GM12872 (cell line): ENCODE results near the gene GRM4.

ENCODE experiments used
- TF ChIP-seq, protein P1 (sequence below): IDR thresholded peaks from 3 replicates; pipeline ENCODE4 v1.5.1; 2011; ENCODE audit warnings: low read depth, mild to moderate bottlenecking, low read length, moderate library complexity; ENCODE audit not compliant: insufficient read depth

GRM4 gene

DNA sequence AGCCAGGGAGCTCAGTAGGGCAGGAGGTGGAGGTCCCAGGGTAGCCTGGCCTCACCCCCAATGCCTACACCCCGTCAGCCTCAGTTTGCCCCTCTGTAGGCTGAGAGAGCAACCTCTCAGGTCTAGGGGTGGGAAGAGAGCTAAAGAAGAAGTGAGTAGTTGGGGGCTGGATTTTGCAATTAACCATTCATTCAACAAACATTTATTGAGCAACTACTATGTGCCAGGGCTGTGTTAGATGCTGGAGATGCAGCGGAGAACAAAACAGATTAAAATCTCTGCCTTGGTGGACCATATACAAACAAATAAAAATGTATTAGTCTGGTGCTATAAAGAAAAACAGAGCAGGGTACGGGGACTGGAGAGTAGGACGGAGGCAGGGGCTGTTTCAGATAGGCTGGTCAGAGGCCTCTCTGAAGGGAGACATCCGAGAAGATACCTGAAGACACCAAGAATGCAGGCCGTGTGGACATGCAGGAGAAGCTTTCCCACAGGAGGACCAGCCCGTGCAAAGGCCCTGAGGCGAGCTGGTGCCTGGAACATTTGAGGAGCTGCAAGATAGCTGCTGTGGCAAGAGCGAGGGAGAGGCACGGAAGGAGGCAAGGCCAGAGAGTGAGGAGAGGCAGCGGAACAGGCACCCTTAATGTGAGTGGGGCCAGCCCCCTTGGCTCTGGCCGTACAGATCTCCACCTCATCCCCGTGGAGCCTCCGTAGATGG lies 60.3 kb downstream of the GRM4 start:
- TF ChIP-seq, protein P1, sequence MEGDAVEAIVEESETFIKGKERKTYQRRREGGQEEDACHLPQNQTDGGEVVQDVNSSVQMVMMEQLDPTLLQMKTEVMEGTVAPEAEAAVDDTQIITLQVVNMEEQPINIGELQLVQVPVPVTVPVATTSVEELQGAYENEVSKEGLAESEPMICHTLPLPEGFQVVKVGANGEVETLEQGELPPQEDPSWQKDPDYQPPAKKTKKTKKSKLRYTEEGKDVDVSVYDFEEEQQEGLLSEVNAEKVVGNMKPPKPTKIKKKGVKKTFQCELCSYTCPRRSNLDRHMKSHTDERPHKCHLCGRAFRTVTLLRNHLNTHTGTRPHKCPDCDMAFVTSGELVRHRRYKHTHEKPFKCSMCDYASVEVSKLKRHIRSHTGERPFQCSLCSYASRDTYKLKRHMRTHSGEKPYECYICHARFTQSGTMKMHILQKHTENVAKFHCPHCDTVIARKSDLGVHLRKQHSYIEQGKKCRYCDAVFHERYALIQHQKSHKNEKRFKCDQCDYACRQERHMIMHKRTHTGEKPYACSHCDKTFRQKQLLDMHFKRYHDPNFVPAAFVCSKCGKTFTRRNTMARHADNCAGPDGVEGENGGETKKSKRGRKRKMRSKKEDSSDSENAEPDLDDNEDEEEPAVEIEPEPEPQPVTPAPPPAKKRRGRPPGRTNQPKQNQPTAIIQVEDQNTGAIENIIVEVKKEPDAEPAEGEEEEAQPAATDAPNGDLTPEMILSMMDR: no peak

DNA sequence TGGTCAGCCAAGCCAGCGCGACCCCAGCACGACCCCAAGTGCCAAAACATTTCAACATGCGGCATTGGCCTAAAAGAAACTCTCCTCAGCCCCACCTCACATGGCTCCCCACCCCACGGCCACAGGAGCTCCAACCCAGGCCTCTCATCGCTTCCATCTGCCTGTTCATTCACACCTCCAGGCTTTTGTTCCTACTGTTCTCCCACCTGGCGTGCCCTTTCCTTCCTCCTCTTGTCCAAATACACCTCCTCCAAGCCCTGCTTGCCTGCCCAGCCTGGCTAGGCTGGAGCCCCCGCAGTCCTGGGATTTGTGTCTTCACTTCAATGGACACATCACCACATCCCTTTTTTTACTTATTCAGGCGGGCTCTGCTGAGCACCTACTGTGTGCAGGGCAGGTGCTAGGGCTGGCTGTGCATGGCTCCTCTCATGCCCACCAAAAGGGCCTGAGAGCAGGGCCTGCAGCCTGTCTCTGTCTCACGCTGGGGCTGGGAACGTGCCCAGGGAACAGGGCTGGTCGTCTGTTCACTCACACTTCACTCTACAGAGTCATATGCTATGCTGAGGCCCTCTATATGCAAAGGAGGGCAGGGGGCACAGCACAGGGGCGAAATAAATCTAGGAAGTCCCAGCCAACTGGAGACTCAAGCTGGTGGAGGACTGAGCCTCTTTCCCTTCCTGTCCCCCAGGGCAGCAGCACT lies 61.1 kb downstream of the GRM4 start:
- TF ChIP-seq, protein P1: no peak

GRCh38 chr6:34082864-34083626 lies 62.8 kb downstream of the GRM4 start:
- TF ChIP-seq, protein P1: no peak

DNA sequence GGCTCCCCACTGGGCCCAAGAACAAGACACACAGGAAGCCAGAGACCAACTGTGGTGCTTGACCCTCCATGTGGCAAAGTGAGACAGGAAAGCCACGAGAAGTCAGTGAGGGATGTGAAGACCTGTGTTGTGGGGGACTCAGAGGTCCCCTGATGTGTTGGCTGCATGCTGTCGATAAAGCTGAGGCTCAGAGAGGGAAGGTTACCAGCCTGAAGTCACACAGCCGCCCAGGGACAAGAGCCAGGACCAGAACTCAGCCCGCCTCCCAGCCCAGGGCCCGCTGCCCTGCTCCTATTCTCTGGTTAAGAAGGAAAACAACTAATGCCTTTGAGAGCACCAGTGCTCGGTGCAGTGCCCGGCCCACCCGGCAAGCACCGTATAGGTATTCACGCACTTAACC lies 63.5 kb downstream of the GRM4 start:
- TF ChIP-seq, protein P1: no peak

- TF ChIP-seq, protein P1: no peak
These were observed 65.5 kb downstream of the GRM4 start for GRCh38 chr6:34080357-34080756.

DNA sequence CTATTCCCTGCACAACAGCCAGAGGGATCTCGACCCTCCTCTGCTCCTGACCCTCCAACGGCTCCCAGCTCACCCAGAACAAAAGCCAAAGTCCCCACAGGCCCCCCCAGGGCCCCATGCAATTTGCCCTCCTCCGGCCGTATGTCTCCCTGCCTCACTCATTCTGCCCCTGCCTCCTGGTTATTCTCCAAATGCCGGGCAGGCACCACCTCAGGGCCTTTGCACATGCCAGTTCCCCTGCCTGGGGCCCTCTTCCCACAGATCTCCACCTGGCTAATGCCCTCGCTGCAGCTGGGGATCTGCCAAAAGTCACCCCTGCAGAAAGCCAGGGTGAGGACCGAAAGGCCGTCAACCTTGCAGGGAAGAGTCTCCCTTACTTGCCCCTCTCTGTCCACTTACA lies 66.0 kb downstream of the GRM4 start:
- TF ChIP-seq, protein P1: no peak

DNA sequence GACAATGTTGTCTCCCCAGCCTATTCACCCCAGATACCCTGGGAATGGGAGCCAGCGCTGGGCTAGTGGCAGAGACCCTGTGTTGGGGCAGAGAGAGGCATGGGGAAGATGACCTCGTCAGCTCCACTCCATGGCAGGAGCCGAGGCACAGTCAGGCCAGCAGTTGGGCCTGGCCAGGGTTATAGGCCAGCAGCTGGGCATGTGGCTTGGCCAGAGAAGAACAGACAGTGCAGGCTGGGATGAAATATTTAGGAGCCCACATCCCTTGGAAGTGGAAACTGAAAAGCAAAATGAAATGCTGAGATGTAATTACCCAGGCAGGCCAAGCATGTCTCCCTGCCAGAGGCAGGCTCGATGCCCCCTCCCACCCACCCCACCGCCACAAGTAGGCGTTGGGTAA lies 70.0 kb downstream of the GRM4 start:
- TF ChIP-seq, protein P1: no peak
